Chondrocyte (in vitro differentiated cells): ENCODE data around the gene ZBTB18. TPM values are rescaled to one million over a fixed set of nuclear protein-coding genes. Genes with fewer than 3 reads are reported as not detected.
A peak's percentile ranks its signal among the peaks of the same experiment; 100 is the strongest.

Experiments used
- DNase-seq: peaks from one replicate; pipeline ENCODE4 v3.0.0; 2021; ENCODE audit warnings: mixed read lengths, low spot score
- H3K27ac Mint-ChIP-seq: one replicate; pipeline ENCODE4 v1.8.0; 2021; ENCODE audit warnings: mild to moderate bottlenecking, moderate library complexity, mixed read lengths; ENCODE audit not compliant: unreplicated experiment
- H3K27me3 Mint-ChIP-seq: 2 replicates; pipeline ENCODE4 v1.8.0; 2021; ENCODE audit warnings: low read depth, mixed read lengths
- H3K36me3 Mint-ChIP-seq: 2 replicates; pipeline ENCODE4 v1.8.0; 2021; ENCODE audit warnings: low read depth, mixed read lengths
- H3K4me1 Mint-ChIP-seq: 2 replicates; pipeline ENCODE4 v1.8.0; 2021; ENCODE audit warnings: low read depth, mild to moderate bottlenecking, mixed read lengths
- H3K4me3 Mint-ChIP-seq: one replicate; pipeline ENCODE4 v1.8.0; 2021; ENCODE audit warnings: mild to moderate bottlenecking, moderate library complexity, mixed read lengths; ENCODE audit not compliant: unreplicated experiment
- H3K9me3 Mint-ChIP-seq: 2 replicates; pipeline ENCODE4 v1.8.0; 2021; ENCODE audit warnings: low read depth, mixed read lengths
- total RNA-seq: library from RNA; stranded (reverse); gene quantifications from 3 replicates; pipeline ENCODE4 v1.2.1, GENCODE V29; 2021
- TF ChIP-seq, protein P1 (sequence below): fragments of 200-600 bp; sonication (generic); IDR thresholded peaks from 2 replicates; pipeline ENCODE4 v1.5.0; 2021; ENCODE audit warnings: antibody characterized with exemption, mild to moderate bottlenecking, moderate library complexity

ZBTB18 gene
- total RNA-seq, 1 donor from 2014 or later, result 21.5 TPM

GRCh38 chr1:244054924-244055263 lies 3.8 kb downstream of the ZBTB18 start:
- Mint-ChIP-seq H3K36me3 (no peaks in the 10 kb centered on the region), H3K27ac (no peak overlapping the region), H3K9me3 (no peaks in the 10 kb centered on the region), H3K4me3 (no peak overlapping the region), H3K27me3 (no peaks in the 10 kb centered on the region), H3K4me1 (peaks cover 36% of the 10 kb centered on the region)
- TF ChIP-seq, protein P1, sequence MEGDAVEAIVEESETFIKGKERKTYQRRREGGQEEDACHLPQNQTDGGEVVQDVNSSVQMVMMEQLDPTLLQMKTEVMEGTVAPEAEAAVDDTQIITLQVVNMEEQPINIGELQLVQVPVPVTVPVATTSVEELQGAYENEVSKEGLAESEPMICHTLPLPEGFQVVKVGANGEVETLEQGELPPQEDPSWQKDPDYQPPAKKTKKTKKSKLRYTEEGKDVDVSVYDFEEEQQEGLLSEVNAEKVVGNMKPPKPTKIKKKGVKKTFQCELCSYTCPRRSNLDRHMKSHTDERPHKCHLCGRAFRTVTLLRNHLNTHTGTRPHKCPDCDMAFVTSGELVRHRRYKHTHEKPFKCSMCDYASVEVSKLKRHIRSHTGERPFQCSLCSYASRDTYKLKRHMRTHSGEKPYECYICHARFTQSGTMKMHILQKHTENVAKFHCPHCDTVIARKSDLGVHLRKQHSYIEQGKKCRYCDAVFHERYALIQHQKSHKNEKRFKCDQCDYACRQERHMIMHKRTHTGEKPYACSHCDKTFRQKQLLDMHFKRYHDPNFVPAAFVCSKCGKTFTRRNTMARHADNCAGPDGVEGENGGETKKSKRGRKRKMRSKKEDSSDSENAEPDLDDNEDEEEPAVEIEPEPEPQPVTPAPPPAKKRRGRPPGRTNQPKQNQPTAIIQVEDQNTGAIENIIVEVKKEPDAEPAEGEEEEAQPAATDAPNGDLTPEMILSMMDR, result no peak
- no peak for DNase-seq

DNA sequence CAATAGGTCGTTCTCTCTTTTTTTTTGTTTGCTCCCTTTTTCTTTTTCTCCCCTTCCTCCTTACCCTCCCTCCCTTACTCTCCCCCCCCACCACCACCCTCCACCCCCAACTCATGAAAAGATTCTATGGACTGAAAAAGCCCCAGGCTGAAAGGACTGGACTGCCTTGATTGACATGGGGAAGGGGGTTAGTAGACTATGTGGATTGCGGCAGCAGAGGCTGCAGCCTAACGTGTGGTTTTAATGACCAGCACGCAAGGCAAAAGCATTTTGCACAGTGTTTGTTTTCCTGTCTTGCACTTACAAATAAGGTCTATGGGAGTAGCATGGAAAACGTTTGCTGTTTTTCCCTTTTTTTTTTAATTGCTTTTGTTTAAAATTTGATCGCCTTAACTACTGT lies 5.5 kb downstream of the ZBTB18 start:
- Mint-ChIP-seq H3K36me3 (no peaks in the 10 kb centered on the region), H3K27ac (no peak overlapping the region), H3K27me3 (no peaks in the 10 kb centered on the region), H3K4me3 (peak overlapping the region; percentile 35), H3K4me1 (peaks cover 39% of the 10 kb centered on the region), H3K9me3 (no peaks in the 10 kb centered on the region)
- no peak for DNase-seq
- TF ChIP-seq, protein P1, result no peak

GRCh38 chr1:244057474-244058385 lies 6.6 kb downstream of the ZBTB18 start:
- Mint-ChIP-seq H3K27ac (peak overlapping the region; percentile 50), H3K36me3 (no peaks in the 10 kb centered on the region), H3K27me3 (no peaks in the 10 kb centered on the region), H3K9me3 (no peaks in the 10 kb centered on the region), H3K4me1 (peaks cover 39% of the 10 kb centered on the region), H3K4me3 (no peak overlapping the region)
- DNase-seq, result no peak
- TF ChIP-seq, protein P1, result no peak

DNA sequence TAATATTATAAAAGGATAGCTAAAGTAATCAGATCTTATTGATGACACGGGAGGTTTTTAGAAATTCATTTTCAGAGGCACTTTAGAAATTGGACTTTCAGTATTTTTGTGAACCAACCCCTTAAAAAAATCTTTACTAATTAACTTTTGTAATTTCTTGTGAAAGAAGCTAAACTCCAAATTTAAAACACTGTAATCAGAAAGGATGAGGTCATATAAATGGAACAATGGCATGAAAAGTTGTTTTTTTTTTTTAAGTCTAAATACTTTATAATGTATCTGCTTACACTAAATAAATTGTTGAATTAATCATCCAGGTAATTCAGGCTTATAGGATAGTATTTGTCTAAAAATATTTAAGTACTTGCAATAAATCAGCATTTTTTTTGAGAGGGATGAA lies 9.0 kb downstream of the ZBTB18 start:
- H3K4me3 Mint-ChIP-seq, result no peak overlapping the region
- no peaks in the 10 kb centered on the region for H3K36me3 Mint-ChIP-seq
- TF ChIP-seq, protein P1, result no peak
- no peak overlapping the region for H3K27ac Mint-ChIP-seq
- no peak for DNase-seq
- H3K4me1 Mint-ChIP-seq, result peaks cover 40% of the 10 kb centered on the region
- no peaks in the 10 kb centered on the region for H3K9me3 Mint-ChIP-seq
- no peaks in the 10 kb centered on the region for H3K27me3 Mint-ChIP-seq

DNA sequence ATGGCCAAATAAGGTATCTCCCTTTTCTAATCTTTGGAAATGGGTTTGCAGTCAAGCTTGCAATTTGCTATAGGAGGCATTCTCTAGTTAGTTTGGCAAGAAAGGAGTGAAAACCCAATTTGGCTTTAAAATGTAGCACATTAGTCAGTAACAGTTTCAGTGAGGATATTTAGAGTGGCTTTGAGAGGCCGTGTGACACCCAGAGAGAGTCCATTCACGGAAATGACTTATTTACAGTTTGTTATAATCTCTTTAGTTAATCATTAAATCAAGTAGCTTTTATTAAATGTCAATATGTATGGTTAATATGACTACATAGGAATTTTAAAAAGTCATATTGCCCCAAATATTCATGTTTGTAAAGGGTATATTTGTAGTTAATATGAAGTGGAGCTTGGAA lies 9.6 kb downstream of the ZBTB18 start:
- Mint-ChIP-seq H3K4me3 (no peak overlapping the region), H3K27ac (no peak overlapping the region), H3K27me3 (no peaks in the 10 kb centered on the region), H3K36me3 (no peaks in the 10 kb centered on the region), H3K4me1 (peaks cover 40% of the 10 kb centered on the region), H3K9me3 (no peaks in the 10 kb centered on the region)
- TF ChIP-seq, protein P1, result no peak
- DNase-seq, result no peak
